ENCODE data around the gene GRB7. TPM values are rescaled to one million over a fixed set of nuclear protein-coding genes. Genes with fewer than 3 reads are reported as not detected.

GRB7 gene
- total RNA-seq, 2 donors from 2014 or later: 25.4 to 39.9 TPM

DNA sequence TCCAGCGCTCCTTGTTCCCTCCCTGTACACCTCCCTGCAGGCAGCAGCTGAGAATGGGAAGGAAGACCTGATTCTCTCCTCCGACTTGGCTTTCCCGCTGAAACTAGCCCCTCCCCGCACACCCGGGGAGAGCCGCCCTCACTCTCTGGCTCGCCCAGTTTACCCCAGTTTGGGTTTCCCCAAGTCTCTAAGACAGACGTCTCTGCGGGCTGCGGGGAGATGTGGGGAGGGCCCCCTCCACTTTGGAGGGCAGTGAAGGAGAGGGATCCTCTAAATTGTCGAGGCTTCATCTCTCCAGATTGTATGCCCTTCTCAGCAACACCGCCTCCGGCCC lies 797 bp downstream of the GRB7 start:
- intact Hi-C loops (cut with DNase I): no loop called here
- Histone ChIP-seq H3K4me1 (peaks cover 45% of the 10 kb centered on the region), H3K4me3 (peak overlapping the region; percentile 18 to 64), H3K36me3 (replicated peaks in 1 of 2; ENCODE audit: insufficient read depth in 1 of 2, low read depth in 2 of 2) (peaks cover 6 to 8% of the 10 kb centered on the region in 2 donors), H3K9me3 (no peaks in the 10 kb centered on the region), H3K27me3 (no peaks in the 10 kb centered on the region), H3K27ac (peak overlapping the region; percentile 95 to 99 (median 98))
- ATAC-seq (peak; percentile 22), DNase-seq (peak; percentile 66 to 76 (median 73))
- TF ChIP-seq, protein P1, sequence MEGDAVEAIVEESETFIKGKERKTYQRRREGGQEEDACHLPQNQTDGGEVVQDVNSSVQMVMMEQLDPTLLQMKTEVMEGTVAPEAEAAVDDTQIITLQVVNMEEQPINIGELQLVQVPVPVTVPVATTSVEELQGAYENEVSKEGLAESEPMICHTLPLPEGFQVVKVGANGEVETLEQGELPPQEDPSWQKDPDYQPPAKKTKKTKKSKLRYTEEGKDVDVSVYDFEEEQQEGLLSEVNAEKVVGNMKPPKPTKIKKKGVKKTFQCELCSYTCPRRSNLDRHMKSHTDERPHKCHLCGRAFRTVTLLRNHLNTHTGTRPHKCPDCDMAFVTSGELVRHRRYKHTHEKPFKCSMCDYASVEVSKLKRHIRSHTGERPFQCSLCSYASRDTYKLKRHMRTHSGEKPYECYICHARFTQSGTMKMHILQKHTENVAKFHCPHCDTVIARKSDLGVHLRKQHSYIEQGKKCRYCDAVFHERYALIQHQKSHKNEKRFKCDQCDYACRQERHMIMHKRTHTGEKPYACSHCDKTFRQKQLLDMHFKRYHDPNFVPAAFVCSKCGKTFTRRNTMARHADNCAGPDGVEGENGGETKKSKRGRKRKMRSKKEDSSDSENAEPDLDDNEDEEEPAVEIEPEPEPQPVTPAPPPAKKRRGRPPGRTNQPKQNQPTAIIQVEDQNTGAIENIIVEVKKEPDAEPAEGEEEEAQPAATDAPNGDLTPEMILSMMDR (IDR thresholded peaks at IDR 0.05): no peak
- TF ChIP-seq POLR2A (IDR thresholded peaks at IDR 0.05): no peak
- WGBS, 2 donors: 0 to 2% methylated on average over 10 to 13 of the region's 13 CpGs

DNA sequence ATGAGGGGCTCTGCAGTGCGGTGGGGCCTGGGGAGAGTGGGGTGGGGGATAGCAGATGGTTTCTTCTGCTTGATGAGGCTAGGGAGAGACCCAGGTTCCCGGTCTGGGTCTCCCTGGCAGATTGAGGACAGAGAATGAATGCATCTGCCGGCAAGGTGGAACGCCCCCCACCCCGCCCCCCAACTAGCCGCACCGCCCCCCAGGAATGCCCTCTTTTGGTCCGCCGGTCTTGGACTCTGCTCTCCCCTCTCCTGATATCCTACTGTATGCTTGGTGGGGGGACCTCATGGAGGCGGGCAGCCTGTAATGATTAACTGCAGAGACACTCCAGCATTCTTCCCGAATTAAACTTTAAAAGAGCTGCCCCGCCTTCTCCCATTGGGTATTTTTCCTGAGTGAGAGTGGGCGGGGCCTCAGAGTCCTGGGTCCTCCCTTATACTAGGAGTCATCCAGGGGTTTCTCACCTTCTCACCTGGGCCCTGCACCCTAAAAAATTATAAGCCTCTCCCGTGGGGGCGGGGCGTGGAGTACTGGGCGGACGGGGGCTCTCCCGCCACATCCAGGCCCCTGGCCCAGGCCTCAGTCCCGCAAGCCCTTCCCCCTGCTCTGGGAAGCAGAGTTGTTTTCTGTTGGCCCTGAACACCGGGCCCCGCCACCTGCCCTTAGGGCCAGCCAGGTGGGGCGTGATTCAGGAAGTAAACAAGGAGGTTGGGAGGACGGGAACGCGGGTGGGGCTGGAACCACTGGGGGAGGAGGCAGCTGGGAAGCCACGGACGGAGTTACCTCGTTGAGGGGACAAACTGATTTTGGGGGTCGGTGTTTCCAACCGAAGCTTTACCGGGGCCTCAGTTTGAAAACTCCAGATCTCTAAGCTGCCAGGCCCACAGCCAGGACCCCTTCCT lies 1.5 kb downstream of the GRB7 start:
- peak overlapping the region; percentile 95 to 99 (median 98) for H3K27ac ChIP-seq
- ATAC-seq: peak; percentile 65
- H3K27me3 ChIP-seq: no peaks in the 10 kb centered on the region

DNA sequence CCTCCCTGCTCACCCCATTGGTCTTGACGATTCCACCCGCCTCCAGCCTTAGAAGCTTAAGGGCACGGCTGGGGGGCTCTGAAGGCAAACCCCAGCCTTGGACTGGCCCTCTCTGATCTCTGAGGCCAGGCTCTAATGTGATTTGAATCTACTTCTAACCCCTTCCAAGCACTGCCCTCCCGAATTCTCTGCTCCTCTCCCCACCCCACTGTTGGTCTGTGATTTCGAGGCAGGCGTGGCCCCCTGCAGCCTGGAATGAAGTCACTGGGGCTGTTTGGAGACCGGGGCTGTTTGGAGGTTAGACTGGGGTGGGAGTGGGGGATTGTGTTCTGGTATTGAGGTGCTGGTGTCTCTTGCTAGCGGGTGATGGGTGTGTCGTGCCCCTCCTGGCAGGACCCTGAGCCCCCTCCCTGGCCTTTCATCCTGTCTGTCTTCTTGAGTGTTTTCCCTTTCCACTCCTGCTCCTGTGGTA lies 2.2 kb downstream of the GRB7 start:
- intact Hi-C loops (cut with DNase I): loop anchor here (10.0 kb wide), 1 partner anchor 55 kb away; the partner anchor contains the start of gene PGAP3
- DNase-seq: peak in 2 of 4 donors; percentile 17 to 33
- Histone ChIP-seq H3K4me1 (peaks cover 45% of the 10 kb centered on the region), H3K9me3 (no peaks in the 10 kb centered on the region), H3K4me3 (peak overlapping the region; percentile 9 to 64), H3K27ac (peak overlapping the region; percentile 95 to 99 (median 98)), H3K27me3 (no peaks in the 10 kb centered on the region), H3K36me3 (replicated peaks in 1 of 2; ENCODE audit: insufficient read depth in 1 of 2, low read depth in 2 of 2) (peaks cover 15 to 16% of the 10 kb centered on the region in 2 donors)
- 17 to 21% methylated on average over 8 to 9 of the region's 9 CpGs for WGBS, 2 donors
- no peak for ATAC-seq
- TF ChIP-seq POLR2A (IDR thresholded peaks at IDR 0.05): no peak
- TF ChIP-seq, protein P1 (IDR thresholded peaks at IDR 0.05): no peak

More for the DNA sequence above, 1.5 kb downstream of the GRB7 start:
- peaks cover 45% of the 10 kb centered on the region for H3K4me1 ChIP-seq
- peaks cover 9% of the 10 kb centered on the region in 2 donors for H3K36me3 ChIP-seq (replicated peaks in 1 of 2; ENCODE audit: insufficient read depth in 1 of 2, low read depth in 2 of 2)
- 0% methylated on average over 12 to 30 of the region's 32 CpGs for WGBS, 2 donors
- DNase-seq: peak; percentile 89 to 95 (median 93)
- intact Hi-C loops (cut with DNase I): no loop called here
- H3K9me3 ChIP-seq: no peaks in the 10 kb centered on the region
- peak overlapping the region; percentile 18 to 64 for H3K4me3 ChIP-seq
- TF ChIP-seq, protein P1 (IDR thresholded peaks at IDR 0.05): peak in 1 of 7 experiments; percentile 14
- peak in 2 of 3 donors; percentile 44 to 65 for TF ChIP-seq POLR2A (IDR thresholded peaks at IDR 0.05)

DNA sequence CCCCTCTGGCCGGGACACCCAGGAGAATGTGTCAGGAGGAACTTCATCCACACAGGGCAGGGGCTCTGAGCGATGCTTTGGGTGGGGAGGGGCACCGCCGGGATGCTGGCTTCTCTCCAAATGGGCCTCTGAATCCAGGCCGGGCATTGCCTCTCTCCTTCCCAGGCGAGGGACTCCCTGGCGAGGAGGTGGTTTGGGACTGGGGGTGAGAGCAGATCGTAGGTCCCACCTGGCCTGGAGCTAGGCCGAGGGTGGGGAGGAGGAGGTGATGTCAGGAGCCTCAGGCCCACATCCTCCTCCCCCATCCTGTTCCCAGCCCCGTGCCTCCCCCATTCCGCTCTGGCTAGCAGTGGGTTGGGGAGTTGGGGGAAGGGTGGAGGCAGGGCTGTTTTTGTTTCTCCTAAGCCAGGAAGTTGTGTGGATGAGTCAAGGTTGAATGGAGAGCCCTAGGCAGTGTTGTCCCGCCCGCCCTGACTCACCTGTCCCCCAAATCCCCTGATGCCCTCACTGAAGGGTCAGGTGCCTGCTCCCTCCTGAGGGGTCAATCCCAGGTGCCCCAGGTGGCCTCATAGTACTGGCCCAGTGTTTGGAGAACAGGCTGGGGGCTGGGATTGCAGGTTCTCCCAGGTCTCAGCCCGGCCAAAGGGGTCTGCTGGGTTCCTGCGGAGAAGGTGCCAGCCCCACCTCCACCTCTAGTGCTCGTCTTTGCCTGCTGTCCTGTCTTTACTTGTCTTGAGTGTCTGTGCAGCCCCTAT lies 2.8 kb downstream of the GRB7 start:
- peaks cover 19 to 22% of the 10 kb centered on the region in 2 donors for H3K36me3 ChIP-seq (replicated peaks in 1 of 2; ENCODE audit: insufficient read depth in 1 of 2, low read depth in 2 of 2)
- ATAC-seq (no peak), DNase-seq (peak in 3 of 4 donors; percentile 41 to 57 (median 49))
- H3K4me1 ChIP-seq: peaks cover 45% of the 10 kb centered on the region
- TF ChIP-seq POLR2A (IDR thresholded peaks at IDR 0.05): peak in 2 of 3 donors; percentile 11 to 61
- TF ChIP-seq, protein P1 (IDR thresholded peaks at IDR 0.05): no peak
- H3K9me3 ChIP-seq: no peaks in the 10 kb centered on the region
- intact Hi-C loops (cut with DNase I): loop anchor here (10.0 kb wide), 1 partner anchor 56 kb away; the partner anchor contains the start of gene PGAP3
- WGBS, 2 donors: 19 to 33% methylated on average over 6 to 16 of the region's 16 CpGs
- H3K4me3 ChIP-seq: peak overlapping the region in 1 of 2 donors; percentile 9
- peak overlapping the region; percentile 95 to 99 (median 98) for H3K27ac ChIP-seq
- H3K27me3 ChIP-seq: no peaks in the 10 kb centered on the region
